HG03025 (cell line): ENCODE measurements around the gene FOCAD.

Source experiments
- ATAC-seq: cut with Tn5 transposase; IDR thresholded peaks from one replicate; pipeline ENCODE4 v1.9.1; 2021; ENCODE audit warnings: mild to moderate bottlenecking, moderate library complexity; ENCODE audit not compliant: unreplicated experiment, low FRiP score

FOCAD gene

GRCh38 chr9:20729523-20729922, 45.5 kb downstream of the FOCAD start:
- ATAC-seq: no peak

DNA sequence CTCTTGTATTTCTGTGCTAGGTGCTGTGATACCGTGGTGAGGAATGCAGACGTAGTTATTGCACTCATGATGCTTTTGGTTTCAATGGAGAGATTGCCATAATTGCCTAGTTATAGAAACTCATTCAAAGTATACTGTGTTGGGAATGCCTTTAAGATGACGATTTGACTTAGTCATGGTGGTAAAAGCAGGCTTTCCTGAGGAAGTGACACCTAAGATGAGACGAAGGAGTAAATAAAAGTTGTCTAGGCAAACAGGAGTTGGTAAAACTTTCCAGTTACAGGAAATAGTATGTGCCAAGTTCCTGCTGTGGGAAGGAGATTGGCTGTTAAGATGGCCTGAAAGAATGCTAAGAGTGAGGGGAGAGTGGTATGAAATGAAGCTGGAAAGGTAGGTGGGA, 48.1 kb downstream of the FOCAD start:
- ATAC-seq: no peak

DNA sequence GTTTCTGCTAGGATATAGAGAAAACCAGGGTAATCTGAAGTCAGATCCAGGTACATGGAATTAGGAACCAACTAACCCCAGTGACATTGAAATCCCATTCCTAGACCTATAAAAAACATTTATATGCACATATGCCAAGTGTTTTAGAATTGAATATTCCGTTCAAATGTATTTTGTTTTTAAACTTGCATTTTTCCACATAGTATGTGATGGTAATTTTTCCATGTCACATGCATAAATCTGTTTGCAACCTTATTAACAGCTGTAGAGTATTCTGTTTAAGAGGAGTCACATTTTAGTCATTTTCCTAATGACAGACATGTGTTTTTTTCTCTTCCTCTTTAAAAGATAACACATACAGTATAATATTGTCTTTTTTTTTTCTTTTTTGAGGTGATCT, 50.2 kb downstream of the FOCAD start:
- no peak for ATAC-seq

- ATAC-seq: no peak
Measured at GRCh38 chr9:20740304-20740703, 56.2 kb downstream of the FOCAD start.

DNA sequence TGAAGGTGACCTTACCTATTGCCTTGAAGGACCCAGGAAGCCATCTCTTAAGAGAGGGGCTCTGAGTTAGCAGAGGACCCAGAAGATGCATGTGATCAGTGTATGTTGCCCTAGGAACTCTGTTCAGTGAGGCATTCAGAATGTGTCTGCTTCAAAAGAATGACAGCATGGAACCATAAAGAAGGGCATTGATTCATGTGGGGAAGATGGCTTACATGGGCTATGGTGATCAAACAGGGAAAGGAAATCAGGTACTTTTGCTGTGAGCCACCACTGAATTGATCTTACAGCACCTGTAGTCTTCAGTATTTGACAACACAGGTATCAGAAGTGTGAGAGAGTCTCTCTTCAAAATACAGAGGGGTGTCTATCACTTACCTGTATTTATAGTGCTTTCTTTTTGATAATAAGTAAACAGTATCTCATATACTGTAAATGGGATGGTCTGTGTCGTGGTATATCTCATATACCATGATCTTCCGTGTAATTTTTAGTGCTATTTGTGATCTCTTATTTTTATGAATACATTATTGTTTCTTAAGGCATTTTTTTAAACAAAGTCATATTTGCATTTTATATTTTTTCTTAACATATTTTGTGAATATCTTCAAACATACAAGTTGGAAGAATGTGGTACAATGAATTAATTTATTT, 57.0 kb downstream of the FOCAD start:
- ATAC-seq: no peak

DNA sequence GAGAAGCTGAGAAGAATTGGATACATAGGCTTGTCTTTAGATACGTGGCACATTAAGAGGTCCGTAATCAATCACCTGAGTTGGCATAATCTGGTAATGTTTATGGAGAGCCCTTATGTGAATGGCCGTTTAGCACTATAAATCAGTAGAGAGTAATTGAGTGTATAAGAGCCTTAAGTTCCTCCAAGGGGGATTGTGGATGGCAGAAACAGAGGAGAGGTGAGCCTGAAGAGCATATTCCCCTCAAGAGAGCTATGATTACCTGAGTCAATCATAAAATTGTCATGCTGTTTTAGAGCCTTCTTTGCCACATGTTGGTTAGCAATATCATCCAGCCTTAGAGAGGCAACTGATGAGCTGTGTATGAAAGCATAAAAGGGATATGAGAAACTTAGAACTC, 58.8 kb downstream of the FOCAD start:
- no peak for ATAC-seq

- no peak for ATAC-seq
Measured at GRCh38 chr9:20744036-20744630, 60.1 kb downstream of the FOCAD start.

DNA sequence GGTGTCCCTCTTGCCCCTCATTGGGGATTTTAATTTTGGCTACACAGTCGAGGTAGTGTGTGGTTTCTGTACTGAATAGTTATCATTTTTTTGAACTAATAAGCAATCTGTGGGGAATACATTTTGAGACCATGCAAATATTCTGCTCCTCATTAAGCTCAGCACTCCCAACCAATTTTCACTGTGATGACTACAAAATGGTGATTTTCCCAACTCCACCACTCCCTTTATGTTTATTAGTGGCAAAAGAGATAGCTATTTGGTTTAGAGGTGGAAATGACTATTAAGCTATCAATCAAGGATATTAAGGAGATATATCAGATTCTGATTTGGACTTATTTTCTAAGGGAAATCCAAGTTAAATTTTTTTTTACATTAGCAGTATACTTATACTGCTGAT, 62.9 kb downstream of the FOCAD start:
- ATAC-seq: no peak

- no peak for ATAC-seq
Measured at GRCh38 chr9:20749496-20750198, 65.6 kb downstream of the FOCAD start.

GRCh38 chr9:20753761-20754160, 69.7 kb downstream of the FOCAD start:
- no peak for ATAC-seq

GRCh38 chr9:20754556-20754955, 70.5 kb downstream of the FOCAD start:
- no peak for ATAC-seq

GRCh38 chr9:20760246-20760891, 76.3 kb downstream of the FOCAD start:
- ATAC-seq: no peak

DNA sequence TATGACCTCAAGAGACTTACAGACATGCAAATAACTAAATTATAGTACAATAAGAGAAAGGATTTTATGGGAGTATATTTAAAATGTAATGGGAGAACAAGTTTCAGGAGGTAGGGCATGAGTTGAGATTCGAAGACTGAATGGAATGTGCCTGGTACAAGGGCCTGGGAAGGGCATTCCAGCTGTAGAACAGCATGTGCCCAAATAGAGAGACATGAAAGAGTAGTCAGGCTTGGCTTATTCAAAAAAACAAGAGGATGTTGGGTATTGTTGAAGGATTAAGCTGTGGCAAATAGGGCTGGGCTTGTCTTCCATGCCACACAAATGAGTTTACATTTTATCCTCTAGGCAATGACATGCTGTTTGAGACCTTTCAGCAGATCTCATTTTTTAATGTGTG, 86.9 kb downstream of the FOCAD start:
- no peak for ATAC-seq

DNA sequence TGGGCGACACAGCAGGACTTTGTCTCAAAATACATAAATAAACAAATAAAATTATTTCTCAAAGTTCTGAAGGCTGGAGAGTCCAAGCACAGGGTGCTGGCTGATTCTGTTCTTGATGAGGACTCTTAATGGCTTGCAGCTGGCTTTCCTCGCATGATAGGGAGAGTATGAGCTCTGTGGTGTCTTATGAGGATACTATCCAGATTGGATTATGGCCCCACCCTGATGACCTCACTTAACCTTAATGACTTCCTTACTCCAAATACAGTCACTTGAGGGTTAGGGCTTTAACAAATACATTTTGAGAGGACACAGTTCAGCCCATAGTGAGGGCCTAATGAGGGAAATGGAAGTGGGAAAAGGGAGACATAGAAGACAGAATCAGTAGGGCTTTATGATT, 87.7 kb downstream of the FOCAD start:
- no peak for ATAC-seq

GRCh38 chr9:20775683-20776082, 91.6 kb downstream of the FOCAD start:
- no peak for ATAC-seq

GRCh38 chr9:20781092-20781491, 97.0 kb downstream of the FOCAD start:
- no peak for ATAC-seq

GRCh38 chr9:20782289-20782688, 98.2 kb downstream of the FOCAD start:
- ATAC-seq: no peak

GRCh38 chr9:20783057-20784038, 99.3 kb downstream of the FOCAD start:
- no peak for ATAC-seq

DNA sequence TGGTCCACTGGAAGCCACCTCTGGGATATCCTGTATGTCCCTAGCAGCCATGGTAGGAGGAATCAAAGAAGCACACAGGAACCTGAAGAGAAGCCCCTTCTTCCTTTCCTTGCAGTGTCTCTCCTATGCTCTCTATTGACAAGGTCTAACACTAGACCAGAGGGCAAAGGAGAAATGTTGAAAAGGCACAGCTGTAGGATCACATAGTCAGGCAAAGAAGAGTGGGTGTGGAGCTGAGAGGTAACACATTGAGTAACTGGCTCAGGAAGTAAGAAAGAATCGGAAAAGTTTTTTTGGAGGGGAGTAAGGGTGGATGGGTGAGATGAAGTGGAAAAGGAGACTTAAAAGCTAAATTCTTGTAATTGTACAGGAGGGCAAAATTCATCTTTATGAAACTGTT, 100.1 kb downstream of the FOCAD start:
- ATAC-seq: no peak

DNA sequence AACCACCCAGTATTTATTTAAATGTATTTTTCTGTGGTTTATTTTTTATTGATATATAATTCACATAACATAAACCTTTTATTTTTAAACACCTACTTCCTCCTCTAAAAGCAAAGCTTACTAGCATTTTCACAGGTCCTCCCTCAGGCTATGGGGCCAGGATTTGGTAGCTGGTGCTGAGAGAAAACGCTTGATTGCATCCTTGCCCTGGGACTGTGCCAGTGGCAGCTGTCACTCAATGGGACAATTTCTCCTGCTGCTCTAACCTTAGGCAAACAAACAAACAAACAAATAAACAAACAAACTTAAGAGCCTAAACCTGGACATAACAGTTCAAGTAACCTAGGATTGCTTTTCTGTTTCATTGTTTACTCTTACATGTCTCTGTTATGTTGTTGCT, 102.7 kb downstream of the FOCAD start:
- ATAC-seq: no peak
